ENCODE data around the gene PRKAG1.

The PRKAG1 gene

GRCh38 chr12:49020441-49020840 is 1.9 kb upstream of the PRKAG1 start:
- ChIA-PET CTCF (interaction anchor here (0.8 to 18.9 kb wide), 20 partner anchors 8 to 534 kb away, joined by 3 to 203 read pairs (median 6); partner anchors contain the start of genes TUBA1B and WNT1), POLR2A (interaction anchor here (0.7 to 1.2 kb wide), 2 partner anchors 23 to 104 kb away, joined by 3 to 6 read pairs; no protein-coding TSS in a partner anchor)
- no peak for TF ChIP-seq CTCF (IDR thresholded peaks at IDR 0.05; ENCODE audit: control extremely low read depth, extremely low read depth, low read depth, missing control alignments)
- DNase-seq (ENCODE audit: extremely low spot score): no peak

GRCh38 chr12:49019443-49020324 is 1.1 kb upstream of the PRKAG1 start:
- peak; percentile 70 for DNase-seq (ENCODE audit: extremely low spot score)
- ChIA-PET POLR2A (interaction anchor here (0.7 to 1.2 kb wide), 3 partner anchors 22 to 111 kb away, joined by 3 to 6 read pairs (median 3); partner anchors contain the start of gene TUBA1B), CTCF (interaction anchor here (0.8 to 18.9 kb wide), 23 partner anchors 8 to 534 kb away, joined by 3 to 203 read pairs (median 6); partner anchors contain the start of genes TUBA1B and WNT1)
- TF ChIP-seq CTCF (IDR thresholded peaks at IDR 0.05; ENCODE audit: control extremely low read depth, extremely low read depth, low read depth, missing control alignments): peak; percentile 42

GRCh38 chr12:49019120-49019430 is 499 bp upstream of the PRKAG1 start:
- ChIA-PET POLR2A (interaction anchor here (0.8 to 1.2 kb wide), 2 partner anchors 21 to 112 kb away, joined by 3 to 6 read pairs; partner anchors contain the start of gene TUBA1B), CTCF (interaction anchor here (0.9 to 18.9 kb wide), 16 partner anchors 9 to 74 kb away, joined by 3 to 203 read pairs (median 7); partner anchors contain the start of gene WNT1)
- TF ChIP-seq CTCF (IDR thresholded peaks at IDR 0.05; ENCODE audit: control extremely low read depth, extremely low read depth, low read depth, missing control alignments): no peak
- DNase-seq (ENCODE audit: extremely low spot score): no peak

- no peak for TF ChIP-seq CTCF (IDR thresholded peaks at IDR 0.05; ENCODE audit: control extremely low read depth, extremely low read depth, low read depth, missing control alignments)
- CTCF ChIA-PET: interaction anchor here (0.8 to 14.3 kb wide), 8 partner anchors 9 to 46 kb away, joined by 4 to 253 read pairs (median 6); partner anchors contain the start of gene DDN
- POLR2A ChIA-PET: interaction anchor here (0.9 to 1.1 kb wide), 3 partner anchors 18 to 113 kb away, joined by 3 to 4 read pairs (median 3); partner anchors contain the start of gene TUBA1B
- DNase-seq (ENCODE audit: extremely low spot score): no peak
Measured at GRCh38 chr12:49017891-49018260, 700 bp downstream of the PRKAG1 start.

- no peak for TF ChIP-seq CTCF (IDR thresholded peaks at IDR 0.05; ENCODE audit: control extremely low read depth, extremely low read depth, low read depth, missing control alignments)
- DNase-seq (ENCODE audit: extremely low spot score): no peak
- ChIA-PET CTCF (interaction anchor here (1.2 to 14.3 kb wide), 5 partner anchors 13 to 36 kb away, joined by 4 to 253 read pairs (median 6); partner anchors contain the start of genes DDN and WNT1), POLR2A (interaction anchor here (0.8 kb wide), 1 partner anchor 22 kb away, joined by 3 read pairs; no protein-coding TSS in a partner anchor)
Measured at GRCh38 chr12:49015196-49015595, 3.4 kb downstream of the PRKAG1 start.

GRCh38 chr12:49014547-49014946 is 4.0 kb downstream of the PRKAG1 start:
- no peak for TF ChIP-seq CTCF (IDR thresholded peaks at IDR 0.05; ENCODE audit: control extremely low read depth, extremely low read depth, low read depth, missing control alignments)
- ChIA-PET CTCF (interaction anchor here (1.0 to 14.3 kb wide), 6 partner anchors 13 to 75 kb away, joined by 3 to 253 read pairs (median 5); partner anchors contain the start of genes DDN and WNT1), POLR2A (no interaction called here)
- DNase-seq (ENCODE audit: extremely low spot score): no peak

All from GM10248 (cell line).